ENCODE data around the gene LRRC4B. TPM values are rescaled to one million over a fixed set of nuclear protein-coding genes. Genes with fewer than 3 reads are reported as not detected.

LRRC4B gene
- total RNA-seq, 1 donor from 2014 or later = not detected

GRCh38 chr19:50480281-50481111 lies 87.7 kb downstream of the LRRC4B start:
- TF ChIP-seq EZH2 (IDR thresholded peaks at IDR 0.05; ENCODE audit: insufficient read depth, low read length) = no peak
- TF ChIP-seq, protein P1, sequence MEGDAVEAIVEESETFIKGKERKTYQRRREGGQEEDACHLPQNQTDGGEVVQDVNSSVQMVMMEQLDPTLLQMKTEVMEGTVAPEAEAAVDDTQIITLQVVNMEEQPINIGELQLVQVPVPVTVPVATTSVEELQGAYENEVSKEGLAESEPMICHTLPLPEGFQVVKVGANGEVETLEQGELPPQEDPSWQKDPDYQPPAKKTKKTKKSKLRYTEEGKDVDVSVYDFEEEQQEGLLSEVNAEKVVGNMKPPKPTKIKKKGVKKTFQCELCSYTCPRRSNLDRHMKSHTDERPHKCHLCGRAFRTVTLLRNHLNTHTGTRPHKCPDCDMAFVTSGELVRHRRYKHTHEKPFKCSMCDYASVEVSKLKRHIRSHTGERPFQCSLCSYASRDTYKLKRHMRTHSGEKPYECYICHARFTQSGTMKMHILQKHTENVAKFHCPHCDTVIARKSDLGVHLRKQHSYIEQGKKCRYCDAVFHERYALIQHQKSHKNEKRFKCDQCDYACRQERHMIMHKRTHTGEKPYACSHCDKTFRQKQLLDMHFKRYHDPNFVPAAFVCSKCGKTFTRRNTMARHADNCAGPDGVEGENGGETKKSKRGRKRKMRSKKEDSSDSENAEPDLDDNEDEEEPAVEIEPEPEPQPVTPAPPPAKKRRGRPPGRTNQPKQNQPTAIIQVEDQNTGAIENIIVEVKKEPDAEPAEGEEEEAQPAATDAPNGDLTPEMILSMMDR (IDR thresholded peaks at IDR 0.05; ENCODE audit: insufficient read depth, low read depth, low read length) = no peak
- Mint-ChIP-seq H3K27me3 (ENCODE audit: low read depth, unreplicated experiment) (no peaks in the 10 kb centered on the region), H3K36me3 (ENCODE audit: low read depth, unreplicated experiment) (no peaks in the 10 kb centered on the region), H3K4me1 (ENCODE audit: low read depth, unreplicated experiment) (no peaks in the 10 kb centered on the region), H3K9me3 (ENCODE audit: unreplicated experiment) (peaks cover 25% of the 10 kb centered on the region), H3K4me3 (ENCODE audit: unreplicated experiment) (no peak overlapping the region), H3K27ac (ENCODE audit: unreplicated experiment) (no peak overlapping the region)
- Histone ChIP-seq H4K20me1 (ENCODE audit: insufficient read depth, low read length) (peaks cover 20% of the 10 kb centered on the region), H3K27me3 (ENCODE audit: insufficient read depth, low read length) (no peaks in the 10 kb centered on the region), H3K79me2 (ENCODE audit: insufficient read depth, low read length) (peaks cover 25% of the 10 kb centered on the region), H3K9me3 (ENCODE audit: insufficient read depth, low read depth, low read length) (no peaks in the 10 kb centered on the region), H2AFZ (ENCODE audit: low read depth, low read length) (no peak overlapping the region), H3K36me3 (ENCODE audit: insufficient read depth, low read length) (peaks cover 4% of the 10 kb centered on the region), H3K9ac (ENCODE audit: low read length) (no peak overlapping the region), H3K4me2 (ENCODE audit: low read length) (no peak overlapping the region), H3K4me1 (ENCODE audit: insufficient read depth, low read length) (peaks cover 5% of the 10 kb centered on the region), H3K27ac (ENCODE audit: low read depth, low read length) (no peak overlapping the region), H3K4me3 (ENCODE audit: insufficient read depth, low read depth, low read length) (no peak overlapping the region)
- DNase-seq (ENCODE audit: low read depth) (no peak), FAIRE-seq (no peak)

- H3K27me3 ChIP-seq (ENCODE audit: insufficient read depth, low read length) = no peaks in the 10 kb centered on the region
- H3K36me3 Mint-ChIP-seq (ENCODE audit: low read depth, unreplicated experiment) = no peaks in the 10 kb centered on the region
- peaks cover 5% of the 10 kb centered on the region for H3K4me1 ChIP-seq (ENCODE audit: insufficient read depth, low read length)
- H4K20me1 ChIP-seq (ENCODE audit: insufficient read depth, low read length) = peaks cover 20% of the 10 kb centered on the region
- H3K4me3 ChIP-seq (ENCODE audit: insufficient read depth, low read depth, low read length) = no peak overlapping the region
- H3K27ac ChIP-seq (ENCODE audit: low read depth, low read length) = no peak overlapping the region
- H3K79me2 ChIP-seq (ENCODE audit: insufficient read depth, low read length) = peaks cover 25% of the 10 kb centered on the region
- no peaks in the 10 kb centered on the region for H3K4me1 Mint-ChIP-seq (ENCODE audit: low read depth, unreplicated experiment)
- DNase-seq (ENCODE audit: low read depth) = no peak
- no peak for FAIRE-seq
- peaks cover 27% of the 10 kb centered on the region for H3K9me3 Mint-ChIP-seq (ENCODE audit: unreplicated experiment)
- no peak for TF ChIP-seq EZH2 (IDR thresholded peaks at IDR 0.05; ENCODE audit: insufficient read depth, low read length)
- TF ChIP-seq, protein P1 (IDR thresholded peaks at IDR 0.05; ENCODE audit: insufficient read depth, low read depth, low read length) = no peak
- no peak overlapping the region for H3K4me2 ChIP-seq (ENCODE audit: low read length)
- H3K9me3 ChIP-seq (ENCODE audit: insufficient read depth, low read depth, low read length) = no peaks in the 10 kb centered on the region
- H3K27me3 Mint-ChIP-seq (ENCODE audit: low read depth, unreplicated experiment) = no peaks in the 10 kb centered on the region
- no peak overlapping the region for H3K4me3 Mint-ChIP-seq (ENCODE audit: unreplicated experiment)
- H3K9ac ChIP-seq (ENCODE audit: low read length) = no peak overlapping the region
- peaks cover 4% of the 10 kb centered on the region for H3K36me3 ChIP-seq (ENCODE audit: insufficient read depth, low read length)
- H3K27ac Mint-ChIP-seq (ENCODE audit: unreplicated experiment) = no peak overlapping the region
- H2AFZ ChIP-seq (ENCODE audit: low read depth, low read length) = no peak overlapping the region
These were observed 88.4 kb downstream of the LRRC4B start for GRCh38 chr19:50479761-50480251.

Data from astrocyte (in vitro differentiated cells and primary cell).